Measurements from ENCODE around the gene POLR2E.
A peak's percentile ranks its signal among the peaks of the same experiment; 100 is the strongest.

Gene POLR2E

DNA sequence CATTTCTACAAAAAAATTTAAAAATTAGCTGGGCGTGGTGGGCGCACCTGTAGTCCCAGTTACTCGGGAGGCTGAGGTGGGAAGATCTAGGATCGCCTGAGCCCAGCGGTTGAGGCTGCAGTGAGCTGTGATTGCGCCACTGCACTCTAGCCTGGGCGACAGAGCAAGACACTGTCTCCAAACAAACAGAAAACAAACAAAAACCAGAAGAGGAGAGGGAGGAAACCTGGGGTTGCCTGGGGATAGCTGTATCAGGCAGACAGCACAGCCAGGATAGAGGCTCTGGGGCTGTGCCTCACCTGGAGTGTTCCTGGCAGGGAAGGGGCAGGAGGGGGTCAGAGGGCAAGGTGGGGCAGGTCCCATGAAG, 2.6 kb upstream of the POLR2E start:
- H4K8ac ChIP-seq (ENCODE audit: low read depth, low read length) = peak overlapping the region; percentile 64
- peaks cover 12 to 13% of the 10 kb centered on the region in 2 experiments for H3K36me3 ChIP-seq (ENCODE audit: control insufficient read depth in 1 of 2, insufficient read depth in 2 of 2, low read length in 2 of 2)
- no peak overlapping the region for H2BK120ac ChIP-seq (ENCODE audit: insufficient read depth, low read length, poor library complexity)
- no peak overlapping the region for H2AFZ ChIP-seq (ENCODE audit: insufficient read depth, low read length, poor library complexity)
- H3K4me3 ChIP-seq (ENCODE audit: low read depth, low read length) = peak overlapping the region; percentile 1
- peaks cover 33 to 37% of the 10 kb centered on the region in 2 experiments for H3K4me1 ChIP-seq (ENCODE audit: control insufficient read depth in 1 of 2, insufficient read depth in 2 of 2, low read length in 2 of 2)
- no peak overlapping the region for H3K23ac ChIP-seq (ENCODE audit: low read length)
- no peak overlapping the region for H2AK5ac ChIP-seq (ENCODE audit: low read length)
- DNase-seq = peak; percentile 52 to 65
- no peak overlapping the region for H2BK5ac ChIP-seq (ENCODE audit: low read depth, low read length, poor library complexity)
- H3K18ac ChIP-seq (ENCODE audit: low read length) = no peak overlapping the region
- H3K27ac ChIP-seq (ENCODE audit: low read depth, low read length) = peak overlapping the region; percentile 16
- H3K79me2 ChIP-seq (ENCODE audit: control insufficient read depth, insufficient read depth, low read length, poor library complexity) = peaks cover 14% of the 10 kb centered on the region
- H2BK12ac ChIP-seq (ENCODE audit: low read length) = peak overlapping the region; percentile 6
- no peaks in the 10 kb centered on the region for H3K9me3 ChIP-seq (ENCODE audit: insufficient read depth, low read depth, low read length)
- H4K12ac ChIP-seq (ENCODE audit: low read depth, low read length) = no peak overlapping the region
- H3K27me3 ChIP-seq (ENCODE audit: insufficient read depth, low read length) = no peaks in the 10 kb centered on the region
- no peak overlapping the region for H3K4me2 ChIP-seq (ENCODE audit: low read length)
- H3K4ac ChIP-seq (ENCODE audit: low read depth, low read length) = no peak overlapping the region
- WGBS (ENCODE audit: extremely low coverage, insufficient coverage, insufficient read length) = no CpG with 5 or more reads among the region's 7 CpGs
- no peak overlapping the region for H3K9ac ChIP-seq (ENCODE audit: low read length)
- peak overlapping the region; percentile 22 for H4K91ac ChIP-seq (ENCODE audit: low read depth, low read length)
- peaks cover 28% of the 10 kb centered on the region for H3K79me1 ChIP-seq (ENCODE audit: low read length)
- peak overlapping the region; percentile 16 for H3K14ac ChIP-seq (ENCODE audit: low read length)

DNA sequence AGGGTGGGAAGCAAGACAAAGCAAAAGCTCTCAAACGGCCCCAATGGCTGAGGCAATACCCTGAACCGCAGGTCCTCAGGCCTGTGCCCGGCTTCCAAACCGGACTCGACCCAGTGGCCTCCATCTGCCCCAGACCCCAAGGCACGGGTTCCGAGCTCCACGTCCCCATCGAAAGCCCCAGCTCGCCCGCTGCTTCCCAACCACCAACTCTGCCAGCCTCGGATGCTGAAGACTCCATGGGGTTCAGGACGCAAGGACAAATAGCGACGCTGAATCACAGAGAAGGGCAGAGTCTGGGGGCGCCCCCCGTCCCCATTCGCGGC, 559 bp downstream of the POLR2E start:
- DNase-seq = no peak
- H2AK5ac ChIP-seq (ENCODE audit: low read length) = peak overlapping the region; percentile 60
- H4K91ac ChIP-seq (ENCODE audit: low read depth, low read length) = peak overlapping the region; percentile 33
- peaks cover 20 to 22% of the 10 kb centered on the region in 2 experiments for H3K4me1 ChIP-seq (ENCODE audit: control insufficient read depth in 1 of 2, insufficient read depth in 2 of 2, low read length in 2 of 2)
- H3K36me3 ChIP-seq (ENCODE audit: control insufficient read depth in 1 of 2, insufficient read depth in 2 of 2, low read length in 2 of 2) = peaks cover 34% of the 10 kb centered on the region in 2 experiments
- no peaks in the 10 kb centered on the region for H3K27me3 ChIP-seq (ENCODE audit: insufficient read depth, low read length)
- peaks cover 14% of the 10 kb centered on the region for H3K79me2 ChIP-seq (ENCODE audit: control insufficient read depth, insufficient read depth, low read length, poor library complexity)
- peak overlapping the region; percentile 96 for H3K4me2 ChIP-seq (ENCODE audit: low read length)
- H2BK12ac ChIP-seq (ENCODE audit: low read length) = no peak overlapping the region
- WGBS (ENCODE audit: extremely low coverage, insufficient coverage, insufficient read length) = no CpG with 5 or more reads among the region's 19 CpGs
- H2BK120ac ChIP-seq (ENCODE audit: insufficient read depth, low read length, poor library complexity) = peak overlapping the region; percentile 36
- H3K18ac ChIP-seq (ENCODE audit: low read length) = peak overlapping the region; percentile 72
- H3K9ac ChIP-seq (ENCODE audit: low read length) = peak overlapping the region; percentile 94
- peak overlapping the region; percentile 100 for H3K4ac ChIP-seq (ENCODE audit: low read depth, low read length)
- peak overlapping the region; percentile 78 for H3K14ac ChIP-seq (ENCODE audit: low read length)
- H3K79me1 ChIP-seq (ENCODE audit: low read length) = peaks cover 15% of the 10 kb centered on the region
- peak overlapping the region; percentile 96 for H3K4me3 ChIP-seq (ENCODE audit: low read depth, low read length)
- no peaks in the 10 kb centered on the region for H3K9me3 ChIP-seq (ENCODE audit: insufficient read depth, low read depth, low read length)
- no peak overlapping the region for H4K12ac ChIP-seq (ENCODE audit: low read depth, low read length)
- peak overlapping the region; percentile 35 for H2AFZ ChIP-seq (ENCODE audit: insufficient read depth, low read length, poor library complexity)
- H3K27ac ChIP-seq (ENCODE audit: low read depth, low read length) = no peak overlapping the region
- peak overlapping the region; percentile 16 for H2BK5ac ChIP-seq (ENCODE audit: low read depth, low read length, poor library complexity)
- peak overlapping the region; percentile 44 for H4K8ac ChIP-seq (ENCODE audit: low read depth, low read length)
- no peak overlapping the region for H3K23ac ChIP-seq (ENCODE audit: low read length)

DNA sequence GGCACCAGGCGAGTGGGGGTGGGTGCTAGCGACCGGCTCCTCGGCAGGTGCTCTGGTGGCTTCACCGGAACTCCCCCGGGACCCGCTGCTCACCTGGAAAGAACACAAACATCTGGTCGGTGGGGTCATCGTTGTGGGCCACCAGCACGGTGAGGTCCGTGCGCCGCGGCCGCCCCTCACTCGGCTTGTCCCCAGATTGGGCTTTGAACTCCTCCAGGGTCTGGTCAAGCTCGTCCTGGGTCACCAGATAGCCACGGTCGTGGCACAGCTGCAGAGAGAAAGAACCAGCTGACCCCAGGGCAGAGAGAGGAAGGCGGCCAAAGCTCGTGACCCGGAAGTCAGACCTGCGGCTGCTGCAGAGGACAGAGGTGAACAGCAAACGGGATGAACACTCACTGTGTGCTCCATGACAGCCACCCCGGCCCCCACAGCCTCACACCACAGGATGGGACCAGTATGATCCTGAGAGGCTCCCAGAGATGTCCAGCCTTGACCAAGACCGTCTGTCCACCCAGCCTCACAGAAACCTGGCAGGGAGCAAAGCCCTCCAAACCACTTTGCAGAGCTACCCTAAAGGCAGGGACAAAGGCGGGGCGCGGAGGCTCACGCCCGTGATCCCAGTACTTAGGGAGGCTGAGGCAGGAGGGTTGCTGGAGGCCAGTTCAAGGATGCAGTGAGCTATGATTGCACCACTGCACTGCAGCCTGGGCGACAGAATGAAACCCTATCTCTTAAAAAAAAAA, 1.2 kb downstream of the POLR2E start:
- no peak overlapping the region for H4K91ac ChIP-seq (ENCODE audit: low read depth, low read length)
- no CpG with 5 or more reads among the region's 32 CpGs for WGBS (ENCODE audit: extremely low coverage, insufficient coverage, insufficient read length)
- peaks cover 18 to 21% of the 10 kb centered on the region in 2 experiments for H3K4me1 ChIP-seq (ENCODE audit: control insufficient read depth in 1 of 2, insufficient read depth in 2 of 2, low read length in 2 of 2)
- H3K79me2 ChIP-seq (ENCODE audit: control insufficient read depth, insufficient read depth, low read length, poor library complexity) = peaks cover 14% of the 10 kb centered on the region
- H3K4me2 ChIP-seq (ENCODE audit: low read length) = peak overlapping the region; percentile 96
- peak overlapping the region; percentile 65 for H4K12ac ChIP-seq (ENCODE audit: low read depth, low read length)
- H2BK120ac ChIP-seq (ENCODE audit: insufficient read depth, low read length, poor library complexity) = no peak overlapping the region
- peaks cover 40 to 41% of the 10 kb centered on the region in 2 experiments for H3K36me3 ChIP-seq (ENCODE audit: control insufficient read depth in 1 of 2, insufficient read depth in 2 of 2, low read length in 2 of 2)
- no peak overlapping the region for H2AK5ac ChIP-seq (ENCODE audit: low read length)
- H3K79me1 ChIP-seq (ENCODE audit: low read length) = peaks cover 14% of the 10 kb centered on the region
- H3K4me3 ChIP-seq (ENCODE audit: low read depth, low read length) = peak overlapping the region; percentile 96
- no peak overlapping the region for H4K8ac ChIP-seq (ENCODE audit: low read depth, low read length)
- H2AFZ ChIP-seq (ENCODE audit: insufficient read depth, low read length, poor library complexity) = peak overlapping the region; percentile 10
- no peak overlapping the region for H2BK5ac ChIP-seq (ENCODE audit: low read depth, low read length, poor library complexity)
- peak overlapping the region; percentile 16 for H3K18ac ChIP-seq (ENCODE audit: low read length)
- H3K4ac ChIP-seq (ENCODE audit: low read depth, low read length) = peak overlapping the region; percentile 100
- H3K9ac ChIP-seq (ENCODE audit: low read length) = peak overlapping the region; percentile 83
- no peak overlapping the region for H2BK12ac ChIP-seq (ENCODE audit: low read length)
- H3K9me3 ChIP-seq (ENCODE audit: insufficient read depth, low read depth, low read length) = no peaks in the 10 kb centered on the region
- no peak overlapping the region for H3K27ac ChIP-seq (ENCODE audit: low read depth, low read length)
- no peak for DNase-seq
- peak overlapping the region; percentile 2 for H3K14ac ChIP-seq (ENCODE audit: low read length)
- H3K27me3 ChIP-seq (ENCODE audit: insufficient read depth, low read length) = no peaks in the 10 kb centered on the region
- H3K23ac ChIP-seq (ENCODE audit: low read length) = no peak overlapping the region

DNA sequence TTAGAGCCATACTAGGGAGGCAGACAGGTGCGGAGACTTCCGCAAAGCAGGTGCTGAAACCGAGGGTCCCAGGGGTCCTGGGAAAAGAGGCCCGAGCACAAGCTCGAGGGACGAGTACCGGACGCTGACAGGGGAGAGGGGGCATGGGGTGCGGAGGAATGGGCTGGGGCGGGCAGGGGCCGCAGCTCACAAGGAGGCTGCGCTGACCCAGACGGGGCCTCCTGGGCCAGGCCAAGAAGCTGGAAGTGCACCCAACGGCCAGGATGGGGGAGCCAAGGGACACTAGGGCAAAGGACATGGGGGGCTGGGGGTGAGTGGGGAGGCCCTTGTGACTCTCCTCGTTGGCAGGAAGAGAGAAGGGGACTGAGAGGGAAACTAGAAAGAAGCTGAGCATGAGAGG, 1.8 kb downstream of the POLR2E start:
- Histone ChIP-seq H4K8ac (ENCODE audit: low read depth, low read length) (no peak overlapping the region), H3K27ac (ENCODE audit: low read depth, low read length) (no peak overlapping the region)
- no CpG with 5 or more reads among the region's 15 CpGs for WGBS (ENCODE audit: extremely low coverage, insufficient coverage, insufficient read length)

More for the DNA sequence above, 1.8 kb downstream of the POLR2E start:
- Histone ChIP-seq H3K4ac (ENCODE audit: low read depth, low read length) (no peak overlapping the region), H4K12ac (ENCODE audit: low read depth, low read length) (no peak overlapping the region), H2BK12ac (ENCODE audit: low read length) (no peak overlapping the region), H3K9me3 (ENCODE audit: insufficient read depth, low read depth, low read length) (no peaks in the 10 kb centered on the region), H3K79me2 (ENCODE audit: control insufficient read depth, insufficient read depth, low read length, poor library complexity) (peaks cover 14% of the 10 kb centered on the region), H3K9ac (ENCODE audit: low read length) (no peak overlapping the region), H3K79me1 (ENCODE audit: low read length) (peaks cover 11% of the 10 kb centered on the region), H3K18ac (ENCODE audit: low read length) (no peak overlapping the region), H3K36me3 (ENCODE audit: control insufficient read depth in 1 of 2, insufficient read depth in 2 of 2, low read length in 2 of 2) (peaks cover 46 to 47% of the 10 kb centered on the region in 2 experiments), H3K4me2 (ENCODE audit: low read length) (no peak overlapping the region), H2AK5ac (ENCODE audit: low read length) (no peak overlapping the region), H3K23ac (ENCODE audit: low read length) (no peak overlapping the region), H3K4me1 (ENCODE audit: control insufficient read depth in 1 of 2, insufficient read depth in 2 of 2, low read length in 2 of 2) (peaks cover 12 to 15% of the 10 kb centered on the region in 2 experiments), H4K91ac (ENCODE audit: low read depth, low read length) (no peak overlapping the region), H2BK5ac (ENCODE audit: low read depth, low read length, poor library complexity) (no peak overlapping the region), H2AFZ (ENCODE audit: insufficient read depth, low read length, poor library complexity) (no peak overlapping the region), H3K14ac (ENCODE audit: low read length) (no peak overlapping the region), H3K27me3 (ENCODE audit: insufficient read depth, low read length) (no peaks in the 10 kb centered on the region), H3K4me3 (ENCODE audit: low read depth, low read length) (no peak overlapping the region), H2BK120ac (ENCODE audit: insufficient read depth, low read length, poor library complexity) (no peak overlapping the region)
- no peak for DNase-seq

All from trophoblast cell (in vitro differentiated cells and primary cell).